GM15510 (cell line): ENCODE results near the gene ZNF791.

Experiments
- POLR2A ChIP-seq: IDR thresholded peaks from 3 replicates; pipeline ENCODE4 v1.6.1; 2011; ENCODE audit warnings: borderline replicate concordance; ENCODE audit not compliant: insufficient read length; ENCODE audit errors: extremely low read depth

Gene ZNF791

DNA sequence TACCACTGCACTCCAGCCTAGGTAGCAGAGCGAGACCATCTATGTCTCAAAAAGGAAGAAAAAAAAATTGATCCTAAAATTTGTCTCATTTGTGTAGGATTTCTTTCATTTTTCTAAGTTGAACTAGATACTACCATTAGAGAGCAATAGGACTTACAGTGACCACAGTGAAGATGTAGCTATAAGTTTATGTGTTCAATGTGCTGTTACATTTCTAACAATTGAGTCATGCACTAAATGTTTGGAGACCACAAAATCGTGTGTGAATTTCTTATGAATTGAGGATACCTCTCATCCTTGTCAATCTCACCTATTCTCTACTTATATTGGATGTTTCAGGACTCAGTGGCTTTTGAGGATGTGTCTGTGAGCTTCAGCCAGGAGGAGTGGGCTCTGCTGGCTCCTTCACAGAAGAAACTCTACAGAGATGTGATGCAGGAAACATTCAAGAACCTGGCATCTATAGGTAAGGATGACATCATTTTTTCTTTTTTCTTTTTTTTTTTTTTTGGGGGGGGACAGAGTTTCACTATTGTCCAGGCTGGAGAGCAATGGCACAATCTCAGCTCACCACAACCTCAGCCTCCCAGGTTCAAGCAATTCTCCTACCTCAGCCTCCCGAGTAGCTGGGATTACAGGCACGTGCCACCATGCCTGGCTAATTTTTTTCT lies 12.8 kb downstream of the ZNF791 start:
- TF ChIP-seq POLR2A, result no peak

DNA sequence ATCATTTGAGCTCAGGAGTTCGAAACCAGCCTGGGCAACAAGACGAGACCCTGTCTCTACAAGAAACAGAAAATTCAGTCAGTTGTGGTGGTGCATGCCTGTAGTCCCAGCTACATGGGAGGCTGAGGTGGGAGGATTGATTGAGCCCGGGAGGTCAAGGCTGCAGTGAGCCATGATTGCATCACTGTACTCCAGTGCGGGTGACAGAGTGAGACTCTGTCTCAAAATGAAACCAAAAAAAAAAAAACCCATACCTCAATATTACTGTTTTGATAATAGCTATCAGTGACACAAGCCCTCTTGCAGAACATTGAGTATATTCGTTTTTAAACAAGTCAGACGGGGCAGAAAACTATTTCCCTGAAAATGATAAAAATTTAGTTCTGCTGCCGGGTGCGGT lies 16.2 kb downstream of the ZNF791 start:
- TF ChIP-seq POLR2A, result no peak

DNA sequence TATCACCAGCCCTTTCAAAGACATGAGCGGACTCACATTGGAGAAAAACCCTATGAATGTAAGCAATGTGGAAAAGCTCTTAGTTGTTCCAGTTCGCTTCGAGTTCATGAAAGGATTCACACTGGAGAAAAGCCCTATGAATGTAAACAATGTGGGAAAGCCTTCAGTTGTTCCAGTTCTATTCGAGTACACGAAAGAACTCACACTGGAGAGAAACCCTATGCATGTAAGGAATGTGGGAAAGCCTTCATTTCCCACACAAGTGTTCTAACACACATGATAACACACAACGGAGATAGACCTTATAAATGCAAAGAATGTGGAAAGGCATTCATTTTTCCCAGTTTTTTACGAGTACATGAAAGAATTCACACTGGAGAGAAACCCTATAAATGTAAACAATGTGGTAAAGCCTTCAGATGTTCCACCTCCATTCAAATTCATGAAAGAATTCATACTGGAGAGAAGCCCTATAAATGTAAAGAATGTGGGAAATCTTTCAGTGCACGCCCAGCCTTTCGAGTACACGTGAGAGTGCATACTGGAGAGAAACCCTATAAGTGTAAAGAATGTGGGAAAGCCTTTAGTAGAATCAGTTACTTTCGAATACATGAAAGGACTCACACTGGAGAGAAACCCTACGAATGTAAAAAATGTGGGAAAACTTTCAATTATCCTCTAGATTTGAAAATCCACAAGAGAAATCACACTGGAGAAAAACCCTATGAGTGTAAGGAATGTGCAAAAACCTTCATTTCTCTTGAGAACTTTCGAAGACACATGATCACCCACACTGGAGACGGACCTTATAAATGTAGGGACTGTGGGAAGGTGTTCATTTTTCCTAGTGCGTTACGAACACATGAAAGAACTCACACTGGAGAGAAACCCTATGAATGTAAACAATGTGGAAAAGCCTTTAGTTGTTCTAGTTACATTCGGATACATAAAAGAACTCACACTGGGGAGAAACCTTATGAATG lies 17.6 kb downstream of the ZNF791 start:
- TF ChIP-seq POLR2A, result no peak

DNA sequence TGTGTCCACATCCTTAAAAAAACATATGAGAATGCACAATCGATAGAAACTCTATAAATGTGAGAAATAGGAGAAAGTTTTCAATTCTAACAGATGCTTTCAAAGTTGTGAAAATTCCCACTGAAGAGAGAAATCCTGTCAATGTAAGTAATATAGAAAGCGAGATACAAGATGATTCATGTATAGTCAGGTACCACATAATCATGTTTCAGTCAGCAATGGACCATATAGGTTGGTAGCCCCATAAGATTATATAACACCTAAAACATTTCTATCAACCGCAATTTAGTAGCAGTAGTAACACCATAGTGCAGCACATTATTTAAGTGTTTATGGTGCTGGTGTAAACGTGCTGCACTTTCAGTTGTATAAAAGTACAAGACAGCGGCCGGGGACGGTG lies 18.5 kb downstream of the ZNF791 start:
- TF ChIP-seq POLR2A, result no peak

DNA sequence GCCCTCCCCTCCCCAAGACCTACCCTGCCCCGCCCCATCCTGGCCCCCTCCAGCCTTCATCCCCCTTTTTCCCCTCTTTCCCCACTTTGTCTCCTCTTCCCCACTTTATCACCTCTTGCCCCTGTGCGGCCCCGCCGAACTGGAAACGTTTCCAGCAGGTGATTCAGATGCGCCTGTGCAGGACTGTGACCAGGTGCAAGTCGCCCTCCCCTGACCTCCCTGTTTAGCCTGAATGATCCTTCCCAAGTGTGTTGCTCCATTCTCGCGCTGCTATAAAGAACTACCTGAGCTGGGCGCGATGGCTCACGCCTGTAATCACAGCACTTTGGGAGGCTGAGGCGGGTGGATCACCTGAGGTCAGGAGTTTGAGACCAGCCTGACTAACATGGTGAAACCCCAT lies 25.9 kb downstream of the ZNF791 start:
- TF ChIP-seq POLR2A, result no peak

DNA sequence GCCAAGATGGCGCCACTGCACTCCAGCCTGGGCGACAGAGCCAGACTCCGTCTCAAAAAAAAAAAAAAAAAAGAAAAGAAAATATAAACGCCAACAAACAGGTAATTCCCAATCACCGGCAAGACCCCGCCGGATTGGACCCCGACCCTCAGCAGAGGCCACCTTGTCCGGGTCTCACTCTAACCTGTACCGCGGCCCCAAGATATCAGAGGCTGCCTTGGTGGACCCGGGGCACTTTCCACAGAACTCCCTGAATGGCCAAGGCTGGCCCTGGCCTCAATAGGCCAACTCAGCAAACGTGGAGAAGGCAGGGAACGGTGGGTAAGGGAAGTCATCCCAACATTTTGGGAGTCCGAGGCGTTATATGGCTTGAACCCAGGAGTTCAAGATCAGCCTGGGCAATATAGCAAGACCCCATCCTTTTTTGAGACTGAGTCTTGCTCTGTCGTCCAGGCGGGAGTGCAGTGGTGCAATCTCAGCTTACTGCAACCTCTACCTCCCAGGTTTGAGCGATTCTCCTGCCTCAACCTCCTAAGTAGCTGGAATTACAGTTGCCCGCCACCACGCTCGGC lies 28.0 kb downstream of the ZNF791 start:
- TF ChIP-seq POLR2A, result no peak

DNA sequence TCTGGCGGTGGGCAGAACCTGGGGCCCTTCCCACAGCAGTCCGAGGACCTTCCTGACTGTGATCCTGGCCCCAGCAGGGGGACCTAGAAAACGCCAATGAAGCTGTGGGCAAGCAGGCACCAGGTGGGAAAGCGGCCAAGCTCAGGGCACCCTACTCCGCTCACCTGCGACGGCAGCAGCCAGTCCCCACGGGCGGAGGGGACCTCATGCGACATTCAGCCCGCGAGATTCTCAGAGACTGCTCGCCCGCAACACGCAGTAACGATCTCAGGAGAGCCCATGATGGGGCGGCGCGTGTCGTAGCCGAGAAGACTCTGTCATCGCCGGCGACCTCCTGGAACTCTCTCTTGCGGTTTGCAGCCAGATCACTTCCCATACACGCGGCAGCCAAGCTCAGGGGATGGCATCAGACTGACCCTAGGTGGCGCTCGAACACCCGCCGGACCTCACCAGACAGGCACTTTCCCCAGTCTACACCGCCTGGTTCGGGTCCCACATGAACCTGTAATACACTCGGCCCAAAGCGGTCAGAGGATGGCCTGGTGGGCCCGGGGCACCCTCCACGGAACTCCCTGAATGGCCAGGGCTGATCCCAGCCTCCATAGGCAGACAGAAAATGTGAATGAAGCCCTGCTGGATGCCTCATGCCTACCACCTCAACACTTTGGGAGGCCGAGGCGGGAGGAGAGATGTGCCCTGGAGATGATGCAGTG lies 29.3 kb downstream of the ZNF791 start:
- TF ChIP-seq POLR2A, result no peak

DNA sequence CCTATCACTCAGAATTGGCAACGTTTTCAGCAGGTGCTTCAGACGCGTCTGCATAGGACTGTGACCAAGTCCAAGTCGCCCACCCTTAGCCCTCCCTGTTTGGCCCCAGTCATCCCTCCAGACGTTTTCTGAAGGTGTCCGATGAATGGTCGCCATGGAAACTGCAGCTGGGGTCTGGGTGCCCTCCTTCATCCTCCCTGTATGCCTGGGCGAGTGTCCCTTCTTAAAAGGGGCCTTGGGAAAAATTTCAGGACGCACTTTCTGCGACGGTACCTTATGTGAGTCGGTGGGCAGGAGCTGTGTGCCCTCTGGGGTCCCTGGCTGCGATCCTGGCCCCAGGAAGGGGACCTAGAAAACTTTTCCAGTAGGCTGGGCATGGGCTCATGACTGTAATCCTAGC lies 30.7 kb downstream of the ZNF791 start:
- TF ChIP-seq POLR2A, result no peak

DNA sequence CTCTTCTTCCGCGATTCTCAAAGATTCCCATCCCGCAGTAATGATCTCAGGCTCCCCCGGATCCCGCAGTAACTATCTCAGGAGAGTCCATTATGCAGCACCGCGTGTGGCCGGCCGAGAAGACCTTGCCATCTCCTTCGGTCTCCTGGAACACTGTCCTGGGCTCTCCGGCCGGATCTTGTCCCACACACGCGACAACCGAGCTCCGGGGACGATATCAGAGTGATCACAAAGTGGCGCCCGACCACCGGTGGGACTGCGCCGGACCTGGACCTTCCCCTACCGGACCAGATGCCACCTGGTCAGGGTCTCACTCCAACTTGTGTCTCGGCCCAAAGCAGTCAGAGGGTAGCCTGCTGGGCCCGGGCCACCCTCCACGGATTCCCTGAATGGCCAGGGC lies 31.8 kb downstream of the ZNF791 start:
- TF ChIP-seq POLR2A, result no peak

DNA sequence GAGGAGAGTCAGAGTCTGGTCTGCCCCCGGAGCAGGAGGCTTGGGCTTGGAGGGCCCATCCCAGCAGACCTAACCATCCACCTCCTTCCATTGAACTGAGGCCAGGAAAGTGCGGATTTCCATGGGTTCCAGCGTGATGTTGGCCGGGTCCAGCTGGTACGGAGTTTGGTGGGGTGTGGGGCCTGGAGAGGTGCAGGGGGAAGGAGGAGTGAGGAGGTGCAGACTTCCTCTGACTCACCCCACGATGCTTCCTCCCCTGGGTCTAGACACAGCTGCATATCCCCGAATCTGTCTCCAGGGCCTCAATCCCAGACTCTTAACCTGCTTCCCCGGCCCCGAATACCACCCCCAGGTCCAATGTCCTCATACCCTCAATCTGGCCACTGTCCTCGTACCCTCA lies 35.8 kb downstream of the ZNF791 start:
- TF ChIP-seq POLR2A, result no peak

DNA sequence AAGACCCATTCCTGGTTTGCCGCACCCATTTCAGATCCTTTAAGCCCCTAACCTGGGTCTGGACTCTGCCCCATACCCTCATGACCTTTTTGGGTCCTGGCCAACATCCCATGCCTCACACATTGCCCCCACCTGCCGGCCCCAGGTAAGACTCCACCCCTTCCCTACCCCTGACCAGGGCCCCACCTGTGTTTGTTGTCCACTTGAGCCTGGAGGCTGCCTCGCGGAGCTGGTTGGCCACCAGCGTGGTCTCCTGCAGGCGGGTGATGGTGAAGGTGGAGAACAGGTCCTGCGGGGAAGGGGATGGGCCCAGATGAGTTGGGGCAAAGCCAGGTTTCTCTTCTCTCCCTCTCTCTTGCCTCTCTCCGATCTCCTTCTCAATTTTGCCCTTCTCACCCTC lies 36.3 kb downstream of the ZNF791 start:
- TF ChIP-seq POLR2A, result no peak

DNA sequence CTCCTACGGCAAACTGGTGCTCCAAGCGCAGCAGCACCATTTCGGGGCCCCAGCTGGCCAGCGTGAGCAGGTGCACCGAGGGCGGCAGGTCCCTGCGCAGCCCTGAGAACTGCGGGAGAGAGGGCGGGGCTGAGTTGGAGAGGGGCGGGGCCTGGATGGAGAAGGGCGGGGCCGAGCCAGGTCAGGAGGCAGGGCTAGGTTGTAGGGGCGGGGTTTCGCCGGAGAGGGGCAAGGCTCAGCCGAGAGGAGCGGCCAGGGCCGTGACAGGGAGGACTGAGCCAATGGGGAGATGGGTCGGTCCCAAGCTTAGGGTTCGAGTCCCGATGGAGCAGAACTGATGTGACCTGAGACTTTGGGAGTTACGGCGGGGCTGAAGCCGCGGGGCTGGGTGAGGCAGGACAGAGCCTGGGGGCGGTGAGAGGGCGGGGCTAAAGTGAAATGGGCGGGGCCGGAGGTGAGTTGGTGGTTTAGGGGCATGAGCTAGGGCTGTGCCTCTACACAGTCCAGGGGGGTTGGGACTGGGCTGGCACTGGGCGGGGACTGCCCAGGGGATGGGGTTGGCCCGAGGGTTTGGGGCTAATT lies 36.9 kb downstream of the ZNF791 start:
- no peak for TF ChIP-seq POLR2A

DNA sequence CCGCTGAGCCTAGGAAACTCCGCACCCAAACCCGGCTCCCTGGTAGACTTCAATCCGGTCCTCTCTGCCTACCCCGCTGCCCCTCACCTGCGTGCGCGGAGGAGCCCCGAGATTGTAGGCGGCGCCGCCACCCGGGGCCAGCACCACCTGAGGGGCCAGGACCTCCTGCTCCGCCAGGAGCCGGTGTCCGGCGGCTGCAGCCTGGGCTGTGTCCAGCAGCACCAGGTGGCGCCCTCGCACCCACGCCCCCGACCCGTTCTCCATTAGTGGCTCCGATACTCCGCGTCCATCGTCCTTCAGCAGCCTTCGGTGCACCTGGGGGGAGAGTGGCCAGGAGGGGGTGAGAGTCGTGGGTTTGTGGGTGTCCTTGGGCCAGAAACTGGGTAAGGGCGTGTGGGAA lies 37.4 kb downstream of the ZNF791 start:
- no peak for TF ChIP-seq POLR2A

DNA sequence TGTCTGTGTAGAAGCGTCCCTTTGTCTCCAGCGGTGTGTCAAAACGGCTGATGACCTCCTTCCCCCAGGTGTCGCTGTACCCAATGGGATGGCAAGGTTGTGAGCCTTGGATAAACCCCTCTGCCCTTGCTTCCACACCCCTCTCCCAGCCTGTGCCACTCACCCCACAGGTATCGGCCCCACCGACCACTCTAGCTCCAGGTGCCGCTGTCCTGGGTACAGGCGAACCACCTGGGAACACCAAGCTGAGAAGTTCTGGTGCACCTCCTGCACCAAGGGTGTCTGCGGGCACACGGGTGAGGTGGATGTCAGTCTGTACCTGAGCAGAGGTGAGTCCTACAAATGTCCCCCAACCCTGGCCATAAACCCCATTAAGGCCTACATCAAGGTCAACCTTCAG lies 39.2 kb downstream of the ZNF791 start:
- no peak for TF ChIP-seq POLR2A
